22Rv1 (cell line): Measurements from ENCODE around the gene ATP8B4.

Experiments used
- H3K27ac ChIP-seq: fragments of 450-650 bp; 2 replicates; pipeline ENCODE4 v1.5.1; 2017
- CTCF ChIP-seq: fragments of 450-650 bp; IDR thresholded peaks from 2 replicates; pipeline ENCODE4 v1.5.1; 2017; ENCODE audit warnings: mild to moderate bottlenecking
- ZFX ChIP-seq: fragments of 450-650 bp; IDR thresholded peaks from 2 replicates; pipeline ENCODE4 v1.6.1; 2017; ENCODE audit warnings: antibody characterized with exemption, borderline replicate concordance

ATP8B4 gene

GRCh38 chr15:50083424-50084025 lies 35.5 kb downstream of the ATP8B4 start:
- H3K27ac ChIP-seq: no peak overlapping the region
- no peak for TF ChIP-seq CTCF
- no peak for TF ChIP-seq ZFX

- TF ChIP-seq CTCF (no peak), ZFX (no peak)
- H3K27ac ChIP-seq: no peak overlapping the region
These were observed 37.0 kb downstream of the ATP8B4 start for GRCh38 chr15:50082066-50082465.

- TF ChIP-seq CTCF: no peak
- no peak for TF ChIP-seq ZFX
- no peak overlapping the region for H3K27ac ChIP-seq
These were observed 41.4 kb downstream of the ATP8B4 start for GRCh38 chr15:50077651-50078050.

GRCh38 chr15:50077176-50077575 lies 41.9 kb downstream of the ATP8B4 start:
- TF ChIP-seq ZFX: no peak
- no peak for TF ChIP-seq CTCF
- no peak overlapping the region for H3K27ac ChIP-seq

GRCh38 chr15:50075319-50075718 lies 43.7 kb downstream of the ATP8B4 start:
- no peak overlapping the region for H3K27ac ChIP-seq
- TF ChIP-seq ZFX (no peak), CTCF (no peak)

- H3K27ac ChIP-seq: no peak overlapping the region
- TF ChIP-seq CTCF (no peak), ZFX (no peak)
These were observed 47.3 kb downstream of the ATP8B4 start for GRCh38 chr15:50071551-50072258.

GRCh38 chr15:50068016-50068415 lies 51.0 kb downstream of the ATP8B4 start:
- TF ChIP-seq CTCF: no peak
- TF ChIP-seq ZFX: no peak
- no peak overlapping the region for H3K27ac ChIP-seq
